HG03103 (cell line): Measurements from ENCODE around the gene COL23A1.
"Not testable (repeated sequence)": the region's sequence is repeated elsewhere in the genome, so short reads cannot be mapped to it uniquely, and the experiment has no call there.

Experiments used
- ATAC-seq: cut with Tn5 transposase; IDR thresholded peaks from one replicate; pipeline ENCODE4 v1.9.1; 2021; ENCODE audit warnings: low read depth; ENCODE audit not compliant: unreplicated experiment

COL23A1 gene

DNA sequence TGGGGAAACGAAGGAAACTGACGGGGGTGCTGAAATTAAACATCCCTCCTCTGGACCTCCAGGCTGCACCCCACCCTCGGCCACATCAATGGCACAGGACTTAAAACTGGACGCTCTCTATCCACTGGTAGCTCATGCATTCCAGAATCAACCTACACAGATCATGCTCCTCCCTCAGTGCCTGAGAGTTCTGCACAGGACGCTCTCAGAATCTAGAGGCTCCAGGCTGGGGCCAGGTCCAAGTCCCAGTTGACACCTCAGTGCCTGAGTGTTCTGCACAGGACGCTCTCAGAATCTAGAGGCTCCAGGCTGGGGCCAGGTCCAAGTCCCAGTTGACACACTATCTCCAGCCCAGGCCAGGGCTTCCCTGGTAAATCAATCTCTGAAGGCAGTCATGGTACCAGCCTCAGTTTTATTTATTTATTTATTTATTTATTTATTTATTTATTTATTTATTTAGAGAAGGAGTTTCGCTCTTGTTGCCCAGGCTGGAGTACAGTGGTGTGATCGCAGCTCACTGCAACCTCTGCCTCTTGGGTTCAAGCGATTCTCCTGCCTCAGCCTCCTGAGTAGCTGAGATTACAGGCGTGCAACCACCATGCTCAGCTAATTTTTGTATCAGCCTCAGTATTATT, 103.2 kb downstream of the COL23A1 start:
- ATAC-seq: not testable (repeated sequence)

DNA sequence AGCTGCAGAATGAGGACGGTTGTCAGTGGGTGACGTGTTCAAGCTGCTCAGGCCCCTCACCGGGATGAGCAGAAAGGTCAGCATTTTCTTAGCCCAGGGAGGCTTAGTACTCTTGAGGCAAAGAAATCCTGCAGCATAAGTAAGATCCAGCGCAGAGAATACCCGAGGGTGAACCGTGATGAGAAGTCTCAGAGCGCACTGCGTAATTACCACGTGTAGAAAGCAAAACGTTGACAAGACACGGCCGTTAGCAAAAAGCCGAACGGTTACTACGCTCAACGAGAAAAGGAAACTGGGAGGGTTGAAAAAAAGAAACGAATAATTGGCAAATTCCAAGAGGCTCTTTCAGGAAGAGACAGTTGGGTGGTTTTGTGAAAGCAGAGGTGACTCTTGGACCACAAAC, 104.0 kb downstream of the COL23A1 start:
- ATAC-seq: no peak

DNA sequence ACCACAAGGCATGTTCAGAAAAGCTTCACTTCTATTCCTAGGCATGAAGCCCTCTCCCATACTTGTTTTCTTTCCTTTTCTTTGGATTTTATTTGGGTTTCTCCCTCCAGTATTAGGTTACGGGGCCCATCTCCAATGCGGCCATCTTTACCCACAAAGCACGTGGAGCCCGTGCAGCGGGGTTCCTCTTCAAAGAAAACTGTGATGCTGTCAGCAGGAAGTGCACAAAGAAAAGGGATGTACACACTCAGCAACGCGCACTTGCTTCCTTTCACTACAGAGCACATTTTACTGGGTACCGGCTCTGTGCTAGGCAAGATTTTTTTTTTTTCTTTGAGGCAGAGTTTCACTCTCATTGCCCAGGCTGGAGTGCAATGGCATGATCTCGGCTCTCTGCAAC, 106.6 kb downstream of the COL23A1 start:
- no peak for ATAC-seq

DNA sequence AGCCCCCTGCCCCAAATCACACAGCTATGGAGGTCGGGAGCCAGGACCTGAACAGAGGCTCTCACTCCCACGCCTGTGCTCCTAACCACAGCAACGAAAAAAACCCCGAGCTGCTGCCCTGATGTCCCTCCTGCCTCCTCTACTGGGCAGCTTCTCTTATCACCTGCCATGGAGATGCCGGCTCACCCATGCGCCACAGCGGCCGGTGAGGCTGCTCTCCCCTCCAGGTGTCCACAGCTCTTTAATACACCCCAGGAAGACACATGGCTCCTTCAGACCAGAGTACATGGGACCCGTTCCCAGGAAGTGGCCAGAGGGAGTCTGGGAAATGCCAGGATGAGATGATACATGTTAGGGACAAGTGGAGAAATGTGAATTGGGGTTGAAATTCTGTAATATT, 110.9 kb downstream of the COL23A1 start:
- ATAC-seq: no peak

DNA sequence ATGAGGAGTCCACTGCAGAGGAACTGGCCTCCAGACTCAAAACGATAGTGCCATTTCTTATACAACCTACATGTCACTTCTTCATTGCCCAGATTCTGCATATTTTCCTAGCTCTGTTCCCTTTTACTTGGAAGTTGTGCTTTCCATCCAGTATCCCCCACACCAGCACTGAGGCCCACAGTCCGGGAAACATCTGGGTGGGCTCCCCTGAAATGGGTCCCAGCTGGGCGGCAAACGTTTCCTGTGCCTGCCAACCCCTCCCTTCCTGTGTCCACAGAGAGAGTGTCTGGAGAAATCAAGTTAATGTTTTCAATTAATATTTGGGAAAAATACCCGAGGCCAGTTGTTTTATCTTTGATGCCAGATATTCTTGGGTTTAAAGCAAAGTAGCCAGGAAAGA, 111.8 kb downstream of the COL23A1 start:
- no peak for ATAC-seq

DNA sequence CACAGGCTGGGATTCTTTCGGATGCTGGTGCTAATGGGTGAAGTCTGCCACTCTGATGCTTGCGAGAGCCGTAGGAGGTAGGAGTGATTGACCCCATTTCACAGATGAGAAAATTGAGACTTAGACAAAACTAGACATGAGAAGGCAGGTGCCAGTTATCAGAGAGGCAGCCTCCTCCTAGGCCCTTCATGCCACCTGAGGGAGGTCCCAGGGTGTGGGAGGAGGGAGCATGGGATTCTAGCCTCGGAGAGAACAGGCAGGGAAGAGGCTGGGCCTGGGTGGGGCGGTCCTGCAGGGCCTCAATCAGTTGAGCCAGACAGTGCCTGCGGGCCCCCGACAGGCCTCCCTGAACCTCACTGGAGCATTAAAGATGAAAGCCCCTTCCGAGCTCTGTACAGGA, 112.4 kb downstream of the COL23A1 start:
- ATAC-seq: no peak

DNA sequence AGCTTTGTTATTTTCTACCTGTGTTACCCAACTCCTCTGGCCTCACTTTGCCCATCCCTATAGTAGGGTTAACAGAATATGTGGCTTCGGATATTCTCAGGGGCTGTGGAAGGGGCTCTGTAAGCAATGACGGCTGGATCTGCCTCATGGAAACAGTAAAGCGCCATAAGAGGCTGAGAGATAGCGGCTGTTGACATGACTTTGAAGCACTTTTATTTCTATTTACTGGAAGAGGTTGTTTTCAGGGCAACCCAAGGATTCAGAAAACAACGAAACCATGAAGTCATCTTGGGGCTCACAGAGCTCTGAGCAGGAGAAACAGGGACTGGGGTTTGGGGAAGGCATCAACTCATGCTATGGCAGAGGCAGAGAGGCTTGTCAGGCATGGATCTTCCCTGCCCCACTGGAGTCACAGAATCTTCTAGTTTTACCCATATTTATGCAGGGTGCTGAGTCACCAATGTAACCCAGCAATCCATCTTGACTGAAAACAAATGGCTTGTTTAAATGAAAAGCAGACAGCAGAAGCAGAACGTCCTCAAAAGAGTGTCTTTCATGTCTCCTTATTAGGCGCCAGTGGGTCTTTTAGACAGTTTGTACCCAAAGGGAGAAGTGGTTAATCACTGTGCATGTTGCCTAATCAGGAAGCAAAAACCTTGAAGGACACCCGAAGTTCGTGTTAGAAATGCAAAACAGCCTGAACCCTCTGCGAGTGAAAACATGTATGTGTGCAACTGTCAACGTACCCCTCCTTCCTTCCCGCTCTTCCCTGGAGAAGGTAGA, 113.0 kb downstream of the COL23A1 start:
- no peak for ATAC-seq

DNA sequence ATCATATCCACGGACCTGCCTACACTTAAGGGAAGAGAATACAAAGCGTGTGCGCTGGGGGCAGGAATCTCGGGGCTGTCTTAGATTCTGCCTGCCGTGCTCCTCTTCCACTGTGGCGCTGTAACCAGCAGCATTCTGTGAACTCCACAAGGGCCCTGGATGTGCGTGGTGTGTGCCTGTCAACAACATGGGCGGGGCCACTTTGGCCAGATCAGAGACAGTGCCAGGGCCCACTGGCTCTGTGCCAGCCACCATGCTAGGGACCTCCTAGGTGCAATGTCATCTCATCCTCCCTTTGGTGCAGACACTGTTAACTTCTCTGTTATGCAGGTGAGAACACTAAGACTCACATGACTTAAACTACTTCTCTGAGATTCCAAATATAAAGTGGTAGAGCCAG, 113.7 kb downstream of the COL23A1 start:
- no peak for ATAC-seq

DNA sequence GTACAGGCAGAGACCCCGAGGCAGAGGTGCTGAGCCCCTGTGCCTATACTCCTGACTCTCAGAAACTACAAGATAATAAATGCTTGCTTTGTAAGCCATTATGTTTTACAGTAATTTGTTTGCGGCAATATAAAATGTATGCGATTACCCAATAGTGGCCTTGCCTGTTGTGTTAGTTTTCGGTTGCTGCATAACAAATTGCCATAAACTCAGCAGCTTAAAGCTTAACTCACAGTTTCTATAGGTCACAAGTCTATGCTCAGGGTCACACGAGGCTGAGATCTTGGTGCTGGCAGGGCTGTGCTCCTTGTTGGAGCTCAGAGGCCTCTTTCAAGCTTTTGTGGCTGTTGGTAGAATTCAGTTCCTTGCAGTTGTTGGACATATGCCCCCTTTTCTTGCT, 114.8 kb downstream of the COL23A1 start:
- no peak for ATAC-seq

DNA sequence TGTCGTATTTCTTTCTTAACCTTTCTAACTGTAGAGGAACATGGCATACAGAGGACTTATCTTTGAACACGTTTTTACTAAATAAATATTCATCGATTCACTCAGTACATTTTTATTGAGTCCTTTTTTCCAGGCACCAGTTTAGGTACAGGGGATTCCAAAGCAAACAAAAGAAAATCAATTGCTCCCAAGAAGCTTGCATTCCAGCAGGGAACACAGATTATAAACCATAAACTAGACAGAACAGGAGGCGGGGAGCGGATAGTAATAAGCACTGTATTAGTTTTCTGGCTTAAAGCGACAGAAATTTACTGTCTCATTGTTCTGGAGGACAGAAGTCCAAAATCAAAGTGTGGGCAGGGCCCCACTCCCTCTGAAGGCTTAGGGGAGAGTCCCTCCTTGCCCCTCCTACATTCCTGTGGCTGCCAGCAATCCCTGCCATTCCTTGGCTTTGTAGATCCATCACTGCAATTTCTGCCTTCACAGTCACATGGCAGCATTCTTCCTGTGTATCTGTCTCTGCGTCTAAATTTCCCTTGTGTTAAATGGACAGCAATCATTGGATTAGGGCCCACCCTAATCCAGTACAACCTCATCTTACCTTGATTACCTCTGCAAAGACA, 115.5 kb downstream of the COL23A1 start:
- no peak for ATAC-seq

DNA sequence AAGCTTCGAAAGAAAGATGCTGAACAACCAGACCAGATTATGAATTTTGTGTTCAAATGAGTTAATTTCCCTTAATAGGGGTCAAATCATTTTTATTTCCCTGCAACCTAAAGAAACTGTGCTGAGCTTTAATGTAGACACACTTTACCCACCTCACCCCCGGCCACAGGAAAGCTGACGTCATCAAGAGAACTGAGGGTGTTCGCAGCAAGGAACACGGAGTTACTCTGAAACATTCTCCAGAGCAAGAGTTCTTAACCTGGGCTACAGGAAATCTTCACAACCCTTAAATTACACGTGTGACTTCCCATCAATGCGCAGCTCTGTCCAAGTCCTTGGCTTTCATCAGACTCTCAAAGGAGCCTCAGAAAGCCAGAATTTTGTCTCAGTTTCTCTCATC, 116.3 kb downstream of the COL23A1 start:
- ATAC-seq: no peak

DNA sequence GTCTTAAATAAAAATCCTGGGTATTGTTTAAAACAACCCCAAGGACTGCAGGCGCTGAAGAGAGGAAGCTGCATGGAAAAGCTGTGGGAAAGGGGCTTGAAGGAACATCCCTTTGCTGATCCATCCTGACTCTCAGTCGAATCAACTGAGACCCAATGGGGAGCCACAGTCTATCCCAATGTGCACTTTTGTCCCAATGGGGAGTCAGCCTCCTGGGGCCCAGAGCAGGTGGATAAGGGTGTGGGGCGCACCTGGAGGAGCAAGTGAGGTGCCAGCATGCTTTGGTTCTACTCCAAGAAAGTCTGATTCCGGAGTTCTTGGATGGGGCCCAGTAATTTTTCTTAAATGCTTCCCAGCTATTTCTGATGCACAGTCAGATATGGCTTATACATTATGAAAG, 118.1 kb downstream of the COL23A1 start:
- ATAC-seq: no peak

DNA sequence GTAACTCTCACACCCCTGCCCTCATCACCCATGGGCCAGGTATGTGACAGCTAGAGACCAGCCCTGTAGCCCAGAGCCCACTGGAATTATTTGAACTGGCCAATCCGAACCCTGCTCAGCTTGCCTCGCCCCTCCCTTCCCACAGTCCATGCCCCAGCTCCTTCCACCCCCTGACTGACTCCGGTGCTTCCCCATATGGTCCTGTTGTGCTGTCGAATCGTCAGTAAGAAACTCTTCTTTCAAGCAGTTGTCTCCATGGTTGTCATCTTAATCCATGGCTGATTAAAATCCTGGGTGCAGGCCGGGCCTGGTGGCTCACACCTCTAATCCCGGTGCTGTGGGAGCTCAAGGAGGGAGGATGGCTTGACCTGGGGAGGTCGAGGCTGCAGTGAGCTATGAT, 118.5 kb downstream of the COL23A1 start:
- no peak for ATAC-seq

DNA sequence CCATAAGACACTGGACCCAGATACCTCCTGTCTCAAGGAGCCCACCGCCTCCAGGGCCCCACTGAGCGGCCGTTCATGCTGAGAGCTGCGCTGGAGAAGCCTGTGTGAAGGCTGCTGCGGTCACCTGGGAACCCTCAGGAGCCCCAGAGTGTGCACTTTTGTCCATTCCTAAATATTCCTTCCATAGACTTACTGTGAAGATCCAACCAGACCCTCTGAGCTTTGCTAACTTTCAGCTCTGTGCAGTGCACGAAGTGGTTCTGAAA, 119.5 kb downstream of the COL23A1 start:
- ATAC-seq: no peak

DNA sequence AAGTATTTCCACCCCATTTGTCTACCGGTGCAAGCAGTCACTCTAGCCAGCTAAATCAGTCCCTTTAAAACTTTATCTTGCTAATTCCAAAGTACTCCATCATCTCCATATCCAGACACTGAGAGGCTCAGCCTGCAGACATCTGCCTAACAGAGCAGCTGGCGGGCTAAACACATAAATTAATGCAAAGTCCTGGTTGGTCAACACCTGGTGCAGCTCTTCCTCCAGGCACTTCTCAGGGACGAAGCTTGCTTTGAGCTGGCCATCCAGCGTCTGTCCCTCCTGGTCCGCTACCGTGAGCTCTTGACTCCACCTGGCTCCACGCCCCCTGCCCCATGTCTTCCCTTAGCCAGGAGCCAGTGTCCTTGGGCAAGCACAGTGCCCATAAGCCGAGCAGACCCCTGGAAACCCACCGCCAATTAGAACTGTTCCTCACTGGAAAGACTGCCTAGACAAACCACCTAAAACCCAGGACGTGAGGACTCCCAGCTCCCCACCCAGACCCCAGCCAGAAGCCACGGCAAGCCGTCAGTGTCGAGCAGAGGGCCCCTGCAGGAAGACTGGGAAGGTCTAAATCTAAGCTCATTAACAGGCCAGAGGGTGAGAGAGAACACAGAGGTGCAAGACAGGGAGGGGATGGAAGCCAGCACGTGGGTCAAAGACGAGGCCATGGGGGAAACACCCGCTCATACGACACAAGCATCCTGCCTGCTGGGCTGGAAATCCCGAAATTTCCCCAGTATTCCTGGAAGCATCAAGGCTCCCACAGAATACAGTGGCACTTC, 120.0 kb downstream of the COL23A1 start:
- ATAC-seq: no peak

DNA sequence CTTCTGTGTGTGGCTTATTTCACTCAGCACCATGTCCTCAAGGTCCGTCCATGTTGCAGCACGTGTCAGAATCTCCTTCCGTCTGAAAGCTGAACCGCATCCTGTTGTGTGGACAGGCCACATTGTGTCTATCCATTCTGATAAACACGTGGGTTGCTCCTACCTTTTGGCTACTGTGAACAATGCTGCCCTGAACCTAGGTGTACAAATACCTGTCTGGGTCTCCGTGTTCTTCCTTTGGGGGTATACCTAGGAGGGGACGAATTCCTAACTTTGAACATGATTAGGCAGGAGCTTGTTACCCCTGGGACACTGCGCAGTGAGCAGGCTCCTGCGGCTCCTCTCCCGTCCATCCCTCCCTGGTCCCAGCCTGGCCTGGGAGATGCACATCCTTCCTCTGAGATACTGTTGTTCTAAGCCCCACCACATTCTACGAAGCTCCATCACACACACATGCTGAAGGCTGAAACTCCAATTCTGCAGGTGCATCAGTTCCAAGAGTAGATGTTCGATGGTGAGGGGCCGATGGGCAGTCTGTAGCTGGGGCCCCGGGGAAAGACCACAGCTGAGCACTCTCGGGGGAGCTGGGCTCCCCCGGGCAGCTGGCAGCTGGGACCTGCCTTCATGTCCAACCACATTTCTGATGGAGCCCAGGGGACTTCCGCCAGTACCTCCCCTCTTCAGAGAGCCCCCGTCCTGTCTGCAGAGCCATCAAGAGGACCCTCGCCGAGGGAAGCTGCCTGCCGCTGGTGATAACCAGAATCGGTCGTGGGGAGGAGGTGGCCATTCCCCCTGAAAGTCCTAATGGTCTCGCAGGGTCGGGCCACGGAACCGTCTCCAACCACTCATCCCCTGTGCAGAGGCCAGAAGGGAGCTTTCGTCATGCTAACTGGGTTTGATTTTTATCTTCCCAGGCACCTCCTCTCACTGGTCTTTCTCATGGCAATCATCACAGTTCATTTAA, 120.9 kb downstream of the COL23A1 start:
- ATAC-seq: no peak

DNA sequence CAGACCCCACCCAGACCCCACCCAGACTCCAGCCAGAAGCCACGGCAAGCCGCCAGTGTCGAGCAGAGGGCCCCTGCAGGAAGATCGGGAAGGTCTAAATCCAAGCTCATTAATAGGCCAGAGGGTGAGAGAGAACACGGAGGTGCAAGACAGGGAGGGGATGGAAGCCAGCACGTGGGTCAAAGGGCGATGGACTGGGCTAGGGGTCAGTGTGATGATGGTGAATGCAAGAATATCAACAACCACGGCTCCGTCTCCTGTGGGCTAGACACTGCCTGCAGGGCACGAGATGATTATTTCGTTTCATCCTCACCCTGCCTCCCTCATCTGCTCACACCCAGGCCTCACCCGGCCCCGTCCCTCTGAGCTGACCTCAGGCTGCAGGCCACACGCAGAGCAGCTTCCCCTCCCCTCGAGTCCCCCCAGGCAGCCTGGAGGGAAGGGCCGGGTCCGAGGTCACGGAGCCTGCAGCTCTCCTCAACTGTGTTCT, 122.0 kb downstream of the COL23A1 start:
- ATAC-seq: no peak

DNA sequence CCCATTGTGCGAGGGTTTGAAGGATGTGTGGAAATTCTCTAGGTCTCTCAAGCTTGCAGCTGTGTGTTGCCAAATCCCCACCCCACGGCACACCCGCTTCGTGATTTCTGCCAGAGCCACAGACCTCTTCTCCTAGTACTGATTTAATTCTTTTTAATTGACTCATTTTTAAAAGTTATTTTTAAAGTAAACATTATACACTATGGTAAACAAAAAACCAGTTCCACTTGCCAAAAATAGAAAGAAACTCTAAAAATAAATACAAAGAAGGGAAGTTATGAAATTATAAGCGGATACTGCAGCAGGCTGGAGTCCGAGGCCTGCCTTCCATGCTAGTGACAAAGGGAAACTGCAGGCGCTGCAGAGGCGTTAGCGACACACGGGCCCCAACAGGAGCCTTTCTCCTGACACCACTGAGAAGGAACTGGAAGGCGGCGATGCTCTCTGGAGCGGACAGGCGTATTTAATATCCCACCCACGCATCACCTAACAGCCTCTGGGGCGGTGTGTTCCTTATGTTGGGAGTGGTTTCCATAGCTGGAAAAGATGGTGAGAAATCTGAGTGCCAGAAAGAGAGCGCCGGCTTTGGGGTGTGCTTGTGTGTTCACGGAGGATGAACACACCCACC, 122.5 kb downstream of the COL23A1 start:
- ATAC-seq: no peak

DNA sequence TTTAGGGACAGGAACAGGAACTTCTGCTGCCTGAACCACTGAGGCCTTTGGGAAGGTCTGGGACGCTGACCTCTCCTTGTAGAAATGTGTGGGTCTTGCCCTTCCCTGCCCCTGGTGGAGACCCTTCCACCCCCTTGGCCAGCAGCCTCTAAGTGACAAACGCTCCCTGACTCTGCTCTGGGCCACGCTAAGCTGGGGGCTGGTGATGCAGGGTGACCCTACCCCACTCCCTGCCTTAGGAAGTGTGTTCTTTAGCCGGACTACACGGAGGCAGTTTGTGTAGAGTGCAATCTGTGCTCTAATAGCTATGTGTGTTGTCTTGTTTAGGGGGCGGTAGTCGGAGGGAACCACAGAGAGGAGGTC, 123.0 kb downstream of the COL23A1 start:
- no peak for ATAC-seq

DNA sequence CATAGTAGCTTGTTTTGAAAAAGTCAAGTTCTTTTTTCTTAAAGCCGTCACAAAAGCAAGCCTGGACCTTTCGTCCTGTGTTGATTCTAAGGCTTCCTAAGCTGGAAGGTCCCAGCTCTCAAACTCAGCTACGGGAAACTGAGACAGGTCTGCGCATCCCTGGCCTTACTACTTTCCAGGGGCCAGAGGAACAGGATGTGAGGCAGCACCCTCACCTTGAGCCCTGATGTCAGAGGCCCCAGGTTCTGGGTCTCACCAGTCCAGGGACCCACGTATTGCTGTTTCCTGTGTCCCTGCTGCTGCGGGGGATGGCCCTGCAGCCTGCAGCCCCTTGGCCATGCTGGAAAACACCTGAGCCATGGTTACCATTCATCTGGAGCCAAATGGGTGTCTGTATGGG, 123.9 kb downstream of the COL23A1 start:
- ATAC-seq: no peak
